Activated T-cell treated with anti-CD3 and anti-CD28 coated beads, Interleukin-2, amount 50 U/mL, for 72 hours (primary cell): ENCODE measurements around the gene CWF19L2. TPM values are rescaled to one million over a fixed set of nuclear protein-coding genes. Genes with fewer than 3 reads are reported as not detected.

Experiments used
- ATAC-seq, 2 donors: fragments of 150-1000 bp; cut with Tn5 transposase; replicated peaks in 1 of 2; 2 replicates each; pipeline ENCODE4 v1.10.0; 2021; ENCODE audit warnings: moderate library complexity in 2 of 2, mild to moderate bottlenecking in 1 of 2
- DNase-seq, 2 donors: peaks; one replicate each; pipeline ENCODE4 v3.0.0; 2021 to 2022; ENCODE audit warnings: mixed read lengths in 1 of 2
- H3K27ac Mint-ChIP-seq: one replicate; pipeline ENCODE4 v1.8.0; 2022; ENCODE audit warnings: mild to moderate bottlenecking, moderate library complexity, mixed read lengths
- H3K27me3 Mint-ChIP-seq: one replicate; pipeline ENCODE4 v1.8.0; 2022; ENCODE audit warnings: low read depth, mixed read lengths
- H3K36me3 Mint-ChIP-seq, 2 donors: one replicate each; pipeline ENCODE4 v1.8.0; 2022; ENCODE audit warnings: mixed read lengths in 2 of 2, mild to moderate bottlenecking in 1 of 2; ENCODE audit not compliant: insufficient read depth in 2 of 2
- H3K4me1 Mint-ChIP-seq: one replicate; pipeline ENCODE4 v1.8.0; 2022; ENCODE audit warnings: low read depth, mixed read lengths
- H3K4me3 Mint-ChIP-seq, 2 donors: one replicate each; pipeline ENCODE4 v1.8.0; 2022; ENCODE audit warnings: mild to moderate bottlenecking in 2 of 2, mixed read lengths in 2 of 2, moderate library complexity in 2 of 2
- H3K9me3 Mint-ChIP-seq, 2 donors: one replicate each; pipeline ENCODE4 v1.8.0; 2022; ENCODE audit warnings: mixed read lengths in 2 of 2
- total RNA-seq, 2 donors: library from RNA; stranded (reverse); gene quantifications; one replicate each; pipeline ENCODE4 v1.2.3, GENCODE V29; 2022

Gene CWF19L2
- total RNA-seq, 2 donors from 2014 or later, result 15.0 to 16.2 TPM

DNA sequence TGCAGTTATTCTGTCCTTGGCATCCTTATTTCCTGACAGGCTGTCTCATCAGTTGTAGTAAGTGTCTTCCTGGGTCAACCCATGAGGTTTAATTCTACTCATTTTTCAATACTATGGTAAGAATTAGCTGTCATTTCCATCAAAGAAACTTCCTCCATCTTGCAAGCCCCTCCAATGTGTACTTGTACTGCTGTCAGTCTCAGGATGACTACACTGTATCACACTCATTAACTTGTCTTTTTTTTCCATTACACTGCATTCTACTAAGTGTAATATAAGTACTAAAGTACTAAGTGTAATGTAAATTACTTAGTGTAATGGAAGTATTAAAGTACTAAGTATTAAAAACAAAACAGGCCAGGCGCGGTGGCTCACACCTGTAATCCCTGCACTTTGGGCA is 102.8 kb downstream of the CWF19L2 start:
- Mint-ChIP-seq H3K4me3 (no peak overlapping the region), H3K36me3 (peaks cover 0 to 15% of the 10 kb centered on the region in 2 donors), H3K27me3 (no peaks in the 10 kb centered on the region), H3K9me3 (no peaks in the 10 kb centered on the region), H3K4me1 (peaks cover 7% of the 10 kb centered on the region), H3K27ac (peak overlapping the region; percentile 1)
- ATAC-seq (peak; percentile 62 to 70), DNase-seq (no peak)

- DNase-seq (no peak), ATAC-seq (no peak)
- no peak overlapping the region for H3K4me3 Mint-ChIP-seq
- peaks cover 0 to 7% of the 10 kb centered on the region in 2 donors for H3K36me3 Mint-ChIP-seq
- H3K9me3 Mint-ChIP-seq, result no peaks in the 10 kb centered on the region
- H3K27ac Mint-ChIP-seq, result no peak overlapping the region
- no peaks in the 10 kb centered on the region for H3K4me1 Mint-ChIP-seq
- no peaks in the 10 kb centered on the region for H3K27me3 Mint-ChIP-seq
Observed at GRCh38 chr11:107337917-107338316, 119.7 kb downstream of the CWF19L2 start.

DNA sequence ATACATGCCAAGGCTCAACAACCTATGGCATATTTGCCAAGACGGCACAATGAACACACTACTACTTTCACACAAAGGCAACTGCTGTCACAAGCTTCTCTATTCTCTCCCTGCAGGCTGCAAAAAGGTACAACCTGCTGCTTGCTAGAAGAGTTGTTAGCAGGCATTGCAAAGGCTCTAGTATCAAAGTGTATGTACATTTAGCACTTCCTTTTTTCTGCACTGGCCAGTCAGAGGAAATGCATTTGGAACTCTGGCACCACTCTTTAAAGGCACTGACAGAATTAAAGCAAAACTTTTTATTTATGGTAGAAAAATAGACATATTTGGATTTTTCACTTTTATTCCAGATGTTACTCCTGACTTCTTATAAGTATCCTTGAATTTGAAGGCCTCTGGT is 125.9 kb downstream of the CWF19L2 start:
- H3K36me3 Mint-ChIP-seq, result peaks cover under 1 to 8% of the 10 kb centered on the region in 2 donors
- no peaks in the 10 kb centered on the region for H3K27me3 Mint-ChIP-seq
- ATAC-seq, result no peak
- no peak for DNase-seq
- H3K4me3 Mint-ChIP-seq, result no peak overlapping the region
- H3K4me1 Mint-ChIP-seq, result no peaks in the 10 kb centered on the region
- H3K27ac Mint-ChIP-seq, result no peak overlapping the region
- no peaks in the 10 kb centered on the region for H3K9me3 Mint-ChIP-seq

GRCh38 chr11:107329164-107329563 is 128.5 kb downstream of the CWF19L2 start:
- Mint-ChIP-seq H3K4me3 (no peak overlapping the region), H3K4me1 (no peaks in the 10 kb centered on the region), H3K9me3 (peaks cover 0 to 2% of the 10 kb centered on the region in 2 donors), H3K27me3 (no peaks in the 10 kb centered on the region), H3K36me3 (peaks cover 4 to 13% of the 10 kb centered on the region in 2 donors), H3K27ac (no peak overlapping the region)
- ATAC-seq (no peak), DNase-seq (no peak)

DNA sequence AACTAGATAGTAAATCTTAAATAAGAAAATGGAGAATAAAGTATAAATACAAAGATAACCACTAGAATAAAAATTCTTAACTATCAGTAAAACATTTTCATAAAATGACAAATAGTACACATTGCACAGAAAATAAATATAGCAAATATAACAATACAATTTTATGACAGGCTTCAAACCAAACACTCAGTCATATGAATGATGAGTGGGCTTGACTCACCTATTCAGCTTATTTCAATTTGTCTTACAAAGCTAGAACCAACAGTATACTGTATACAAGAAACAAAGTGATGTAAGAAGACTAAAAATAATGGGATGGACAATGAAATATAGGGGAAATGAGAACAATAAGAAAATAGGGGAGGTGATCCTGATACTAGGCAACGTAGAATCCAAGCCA is 141.2 kb downstream of the CWF19L2 start:
- Mint-ChIP-seq H3K4me1 (no peaks in the 10 kb centered on the region), H3K9me3 (peaks cover 2 to 10% of the 10 kb centered on the region in 2 donors), H3K4me3 (no peak overlapping the region), H3K27me3 (no peaks in the 10 kb centered on the region), H3K27ac (no peak overlapping the region), H3K36me3 (peaks cover 12 to 19% of the 10 kb centered on the region in 2 donors)
- DNase-seq (no peak), ATAC-seq (no peak)

- H3K27ac Mint-ChIP-seq, result no peak overlapping the region
- H3K27me3 Mint-ChIP-seq, result no peaks in the 10 kb centered on the region
- H3K36me3 Mint-ChIP-seq, result peaks cover 6 to 25% of the 10 kb centered on the region in 2 donors
- no peaks in the 10 kb centered on the region for H3K9me3 Mint-ChIP-seq
- H3K4me1 Mint-ChIP-seq, result no peaks in the 10 kb centered on the region
- no peak overlapping the region for H3K4me3 Mint-ChIP-seq
- no peak for DNase-seq
- ATAC-seq, result no peak
Observed at GRCh38 chr11:107307991-107308390, 149.6 kb downstream of the CWF19L2 start.

DNA sequence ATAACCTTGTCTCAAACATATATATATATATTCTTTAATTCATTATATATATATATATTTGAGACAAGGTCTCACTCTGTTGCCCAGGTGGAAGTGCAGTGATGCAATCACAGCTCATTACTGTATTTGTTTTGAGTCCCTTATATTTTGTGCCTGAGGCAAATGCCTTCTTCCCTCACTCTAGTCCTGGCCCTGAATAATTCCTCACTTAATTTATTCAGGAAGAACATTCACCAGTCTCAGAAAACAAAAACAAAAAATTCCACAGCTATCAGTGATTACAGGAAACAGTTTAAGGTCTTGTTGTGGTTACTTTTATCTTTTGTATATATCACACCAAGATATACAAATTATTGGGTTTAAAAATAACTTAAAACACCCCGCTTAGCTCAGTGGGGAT is 155.7 kb downstream of the CWF19L2 start:
- DNase-seq (no peak), ATAC-seq (no peak)
- Mint-ChIP-seq H3K4me3 (no peak overlapping the region), H3K27me3 (no peaks in the 10 kb centered on the region), H3K27ac (no peak overlapping the region), H3K36me3 (peaks cover 5 to 29% of the 10 kb centered on the region in 2 donors), H3K4me1 (no peaks in the 10 kb centered on the region), H3K9me3 (peaks cover 0 to 7% of the 10 kb centered on the region in 2 donors)

GRCh38 chr11:107293677-107294344 is 163.8 kb downstream of the CWF19L2 start:
- H3K4me3 Mint-ChIP-seq, result no peak overlapping the region
- H3K27me3 Mint-ChIP-seq, result no peaks in the 10 kb centered on the region
- no peaks in the 10 kb centered on the region for H3K4me1 Mint-ChIP-seq
- no peak for DNase-seq
- H3K36me3 Mint-ChIP-seq, result peaks cover 20 to 35% of the 10 kb centered on the region in 2 donors
- ATAC-seq, result no peak
- peaks cover 8 to 22% of the 10 kb centered on the region in 2 donors for H3K9me3 Mint-ChIP-seq
- H3K27ac Mint-ChIP-seq, result no peak overlapping the region

- Mint-ChIP-seq H3K27ac (no peak overlapping the region), H3K36me3 (peaks cover 0 to 2% of the 10 kb centered on the region in 2 donors), H3K27me3 (no peaks in the 10 kb centered on the region), H3K4me1 (no peaks in the 10 kb centered on the region), H3K9me3 (peaks cover 10 to 16% of the 10 kb centered on the region in 2 donors), H3K4me3 (no peak overlapping the region)
- DNase-seq (no peak), ATAC-seq (no peak)
Observed at GRCh38 chr11:107282195-107282594, 175.4 kb downstream of the CWF19L2 start.

Other genes starting within 250 kb of the CWF19L2 start
- 10 to 100 TPM; 12.8 TPM for gene ALKBH8, start 107.9 kb upstream of the CWF19L2 start, total RNA-seq
- not detected for gene ELMOD1, start 133.3 kb upstream of the CWF19L2 start, total RNA-seq